K562 (cell line): ENCODE measurements around the gene ENPP7.

Source experiments
- ATF7 ChIP-seq: fragments of 450-650 bp; IDR thresholded peaks from 2 replicates; pipeline ENCODE4 v1.7.1; 2014; ENCODE audit warnings: mild to moderate bottlenecking, moderate library complexity
- CAMTA2 ChIP-seq: fragments of 250-450 bp; sonication (Bioruptor Pico); conservative IDR thresholded peaks from 2 replicates; pipeline ENCODE4 v1.5.1; 2022
- FIP1L1 ChIP-seq: fragments of 200-400 bp; formaldehyde crosslinking; IDR thresholded peaks from 2 replicates; pipeline ENCODE4 v1.6.1; 2018; ENCODE audit warnings: mild to moderate bottlenecking, low read depth, low read length; ENCODE audit not compliant: poor library complexity, severe bottlenecking
- FOXM1 ChIP-seq, 2 experiments: fragments of 450-650 bp in 1 of 2; sonication (generic) in 1 of 2; formaldehyde crosslinking in 1 of 2; IDR thresholded peaks; 2 replicates each; pipeline versions ENCODE4 v1.6.1 to v1.9.0; 2017 to 2022; ENCODE audit warnings: low read depth in 2 of 2, mild to moderate bottlenecking in 2 of 2, missing genetic modification reagents in 1 of 2, moderate library complexity in 1 of 2
- GATAD2B ChIP-seq: fragments of 450-650 bp; IDR thresholded peaks from 2 replicates; pipeline ENCODE4 v1.6.1; 2017; ENCODE audit warnings: mild to moderate bottlenecking, borderline replicate concordance
- RBM17 ChIP-seq: fragments of 200-400 bp; formaldehyde crosslinking; IDR thresholded peaks from 2 replicates; pipeline ENCODE4 v1.6.1; 2017; ENCODE audit warnings: low read depth, mild to moderate bottlenecking, low read length, borderline replicate concordance
- YBX1 ChIP-seq: fragments of 450-650 bp; IDR thresholded peaks from 2 replicates; pipeline ENCODE4 v1.7.1; 2016; ENCODE audit warnings: mild to moderate bottlenecking
- ZNF699 ChIP-seq: fragments of 250-450 bp; sonication (Bioruptor Pico); IDR thresholded peaks from 2 replicates; pipeline ENCODE4 v1.8.0; 2021; ENCODE audit warnings: mild to moderate bottlenecking, moderate library complexity; ENCODE audit not compliant: insufficient replicate concordance
- TF ChIP-seq, protein P1 (sequence below): sonication (generic); formaldehyde crosslinking; IDR thresholded peaks from 2 replicates; pipeline ENCODE4 v1.8.1; 2022; ENCODE audit warnings: missing genetic modification reagents
- TF ChIP-seq, protein P2 (sequence below), 3 experiments: IDR thresholded peaks in 2 of 3; conservative IDR thresholded peaks in 1 of 3; 2 replicates each; pipeline ENCODE4 v1.5.1; 2011 to 2012; ENCODE audit warnings: low read length in 3 of 3, mild to moderate bottlenecking in 3 of 3, control low read depth in 2 of 3, improper control_type of control experiment in 1 of 3, inconsistent platforms in 1 of 3, low read depth in 1 of 3, mixed read lengths in 1 of 3, moderate library complexity in 1 of 3; ENCODE audit not compliant: insufficient read depth in 2 of 3

DNA sequence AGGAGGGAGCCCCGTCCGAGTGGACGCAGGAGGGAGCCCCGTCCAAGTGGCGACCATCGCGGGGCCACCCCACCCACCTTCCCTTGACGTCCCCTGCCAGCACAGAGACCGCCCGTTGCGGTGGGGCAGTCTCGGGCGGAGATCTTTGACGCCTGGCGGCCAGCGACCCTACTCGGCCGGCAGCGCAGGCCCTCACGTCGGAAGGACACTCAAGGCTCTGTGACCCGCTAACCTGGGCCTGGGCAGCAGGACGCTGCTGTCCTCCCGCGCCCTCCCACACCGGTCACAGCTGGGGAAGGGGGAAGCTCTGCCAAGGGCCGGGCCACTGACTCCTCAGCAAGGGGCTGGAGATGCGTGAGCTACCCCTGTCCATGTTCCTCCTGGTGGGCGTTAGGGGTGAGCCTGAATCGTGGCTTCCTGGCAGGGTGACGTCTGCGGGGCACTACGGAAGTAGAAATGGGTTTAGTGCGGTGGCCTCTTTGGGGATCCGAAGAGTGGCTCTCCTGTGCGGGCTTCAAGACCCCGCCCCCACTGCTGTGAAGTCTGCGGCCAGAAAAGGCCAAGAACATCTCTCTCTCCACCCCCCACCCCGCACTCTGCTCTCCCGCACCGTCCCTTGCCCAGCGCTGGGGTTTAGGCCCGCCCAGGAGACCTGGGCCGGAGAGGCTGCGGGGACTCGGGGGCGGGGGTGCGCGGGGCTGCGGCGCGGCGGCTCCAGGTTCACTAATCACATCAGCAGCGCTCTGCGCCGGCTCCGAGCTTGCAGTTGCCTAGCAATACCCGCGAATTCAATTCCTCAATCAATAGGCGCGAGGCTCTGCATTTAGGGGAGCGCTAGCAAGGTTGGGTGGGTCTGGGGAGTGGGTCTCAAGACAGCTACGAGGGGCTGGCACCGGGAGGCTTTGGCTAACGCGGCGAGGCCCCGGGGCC lies 60.3 kb downstream of the ENPP7 start:
- TF ChIP-seq FIP1L1 (no peak), ZNF699 (CRISPR knock-in tag) (no peak), YBX1 (no peak), CAMTA2 (CRISPR knock-in tag) (no peak), ATF7 (no peak), GATAD2B (no peak), RBM17 (no peak), FOXM1 (IDR thresholded peaks at IDR 0.05; ENCODE audit: low read depth) (no peak), FOXM1 (CRISPR knock-in tag; IDR thresholded peaks at IDR 0.05; ENCODE audit: low read depth) (no peak)
- TF ChIP-seq, protein P1, sequence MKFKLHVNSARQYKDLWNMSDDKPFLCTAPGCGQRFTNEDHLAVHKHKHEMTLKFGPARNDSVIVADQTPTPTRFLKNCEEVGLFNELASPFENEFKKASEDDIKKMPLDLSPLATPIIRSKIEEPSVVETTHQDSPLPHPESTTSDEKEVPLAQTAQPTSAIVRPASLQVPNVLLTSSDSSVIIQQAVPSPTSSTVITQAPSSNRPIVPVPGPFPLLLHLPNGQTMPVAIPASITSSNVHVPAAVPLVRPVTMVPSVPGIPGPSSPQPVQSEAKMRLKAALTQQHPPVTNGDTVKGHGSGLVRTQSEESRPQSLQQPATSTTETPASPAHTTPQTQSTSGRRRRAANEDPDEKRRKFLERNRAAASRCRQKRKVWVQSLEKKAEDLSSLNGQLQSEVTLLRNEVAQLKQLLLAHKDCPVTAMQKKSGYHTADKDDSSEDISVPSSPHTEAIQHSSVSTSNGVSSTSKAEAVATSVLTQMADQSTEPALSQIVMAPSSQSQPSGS = no peak
- TF ChIP-seq, protein P2, sequence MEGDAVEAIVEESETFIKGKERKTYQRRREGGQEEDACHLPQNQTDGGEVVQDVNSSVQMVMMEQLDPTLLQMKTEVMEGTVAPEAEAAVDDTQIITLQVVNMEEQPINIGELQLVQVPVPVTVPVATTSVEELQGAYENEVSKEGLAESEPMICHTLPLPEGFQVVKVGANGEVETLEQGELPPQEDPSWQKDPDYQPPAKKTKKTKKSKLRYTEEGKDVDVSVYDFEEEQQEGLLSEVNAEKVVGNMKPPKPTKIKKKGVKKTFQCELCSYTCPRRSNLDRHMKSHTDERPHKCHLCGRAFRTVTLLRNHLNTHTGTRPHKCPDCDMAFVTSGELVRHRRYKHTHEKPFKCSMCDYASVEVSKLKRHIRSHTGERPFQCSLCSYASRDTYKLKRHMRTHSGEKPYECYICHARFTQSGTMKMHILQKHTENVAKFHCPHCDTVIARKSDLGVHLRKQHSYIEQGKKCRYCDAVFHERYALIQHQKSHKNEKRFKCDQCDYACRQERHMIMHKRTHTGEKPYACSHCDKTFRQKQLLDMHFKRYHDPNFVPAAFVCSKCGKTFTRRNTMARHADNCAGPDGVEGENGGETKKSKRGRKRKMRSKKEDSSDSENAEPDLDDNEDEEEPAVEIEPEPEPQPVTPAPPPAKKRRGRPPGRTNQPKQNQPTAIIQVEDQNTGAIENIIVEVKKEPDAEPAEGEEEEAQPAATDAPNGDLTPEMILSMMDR (IDR thresholded peaks at IDR 0.05 in 2 of 3, conservative IDR thresholded peaks at IDR 0.05 in 1 of 3; ENCODE audit: insufficient read depth in 2 of 3, low read depth in 1 of 3, low read length in 3 of 3) = no peak
